NCI-H1436 treated with DMSO at 0.1 percent for 48 hours (cell line): Measurements from ENCODE around the gene AIP.

Experiments used
- DNase-seq: peaks from one replicate; lab custom pipeline; 2025; lab: John Stamatoyannopoulos, UW

AIP gene

GRCh38 chr11:67482827-67483798 lies at the start of gene AIP:
AIP (plus strand) TSS chr11:67483026; CDS start chr11:67483159, 133 bp downstream.
- DNase-seq = peak; percentile 80

GRCh38 chr11:67433536-67434394 lies 49.1 kb upstream of the AIP start:
- no peak for DNase-seq

GRCh38 chr11:67434395-67434881 lies 48.4 kb upstream of the AIP start:
- no peak for DNase-seq

- no peak for DNase-seq
These were observed 47.6 kb upstream of the AIP start for GRCh38 chr11:67435031-67435726.

GRCh38 chr11:67435727-67436458 lies 46.9 kb upstream of the AIP start:
- DNase-seq = no peak

- no peak for DNase-seq
These were observed 46.3 kb upstream of the AIP start for GRCh38 chr11:67436459-67437081.

GRCh38 chr11:67437082-67437808 lies 45.6 kb upstream of the AIP start, which contains the start of gene PTPRCAP:
PTPRCAP (minus strand) TSS chr11:67437682; CDS start chr11:67437619, 63 bp downstream.
- no peak for DNase-seq

GRCh38 chr11:67437809-67438157 lies 45.0 kb upstream of the AIP start:
- DNase-seq = no peak

- DNase-seq = no peak
These were observed 44.5 kb upstream of the AIP start for GRCh38 chr11:67438158-67438902.

- no peak for DNase-seq
These were observed 43.3 kb upstream of the AIP start for GRCh38 chr11:67439321-67440228.

- DNase-seq = no peak
These were observed 42.4 kb upstream of the AIP start for GRCh38 chr11:67440229-67441097.

GRCh38 chr11:67441098-67441563 lies 41.7 kb upstream of the AIP start:
- DNase-seq = no peak

- no peak for DNase-seq
These were observed 41.0 kb upstream of the AIP start for GRCh38 chr11:67441731-67442351.

GRCh38 chr11:67442504-67443404 lies 40.1 kb upstream of the AIP start:
- no peak for DNase-seq

GRCh38 chr11:67445515-67445914 lies 37.3 kb upstream of the AIP start:
- DNase-seq = no peak

- DNase-seq = no peak
These were observed 34.6 kb upstream of the AIP start for GRCh38 chr11:67448220-67448609.
